NCI-H82 treated with DMSO at 0.1 percent for 48 hours (cell line): ENCODE results near the gene ADD2.

Source experiments
- DNase-seq: peaks from one replicate; lab custom pipeline; 2025; ENCODE audit not compliant: unreplicated experiment; lab: John Stamatoyannopoulos, UW

ADD2 gene

GRCh38 chr2:70789304-70790135, 21.5 kb upstream of the ADD2 start:
- peak; percentile 48 for DNase-seq

GRCh38 chr2:70785137-70785911, 17.3 kb upstream of the ADD2 start:
- DNase-seq, result peak; percentile 47

GRCh38 chr2:70784320-70784719, 16.3 kb upstream of the ADD2 start:
- no peak for DNase-seq

- DNase-seq, result no peak
These were observed 12.0 kb upstream of the ADD2 start for GRCh38 chr2:70779911-70780545.

- no peak for DNase-seq
These were observed 11.5 kb upstream of the ADD2 start for GRCh38 chr2:70779491-70779890.

GRCh38 chr2:70778676-70779075, 10.7 kb upstream of the ADD2 start:
- no peak for DNase-seq

- DNase-seq, result no peak
These were observed 9.4 kb upstream of the ADD2 start for GRCh38 chr2:70777450-70777849.

- no peak for DNase-seq
These were observed 8.3 kb upstream of the ADD2 start for GRCh38 chr2:70776266-70776665.

- no peak for DNase-seq
These were observed 7.1 kb upstream of the ADD2 start for GRCh38 chr2:70775141-70775540.

- DNase-seq, result no peak
These were observed 4.6 kb upstream of the ADD2 start for GRCh38 chr2:70772486-70773155.

- no peak for DNase-seq
These were observed 3.4 kb upstream of the ADD2 start for GRCh38 chr2:70771446-70771845.

- DNase-seq, result no peak
These were observed 1.4 kb upstream of the ADD2 start for GRCh38 chr2:70769450-70769849.

GRCh38 chr2:70768590-70769085, 638 bp upstream of the ADD2 start:
- no peak for DNase-seq

GRCh38 chr2:70767079-70767698, 811 bp downstream of the ADD2 start:
- DNase-seq, result no peak

- no peak for DNase-seq
These were observed 1.5 kb downstream of the ADD2 start for GRCh38 chr2:70766357-70767078.

GRCh38 chr2:70765507-70765906, 2.5 kb downstream of the ADD2 start:
- no peak for DNase-seq

GRCh38 chr2:70759446-70759845, 8.6 kb downstream of the ADD2 start:
- no peak for DNase-seq

- DNase-seq, result no peak
These were observed 10.0 kb downstream of the ADD2 start for GRCh38 chr2:70757966-70758365.

- DNase-seq, result no peak
These were observed 10.6 kb downstream of the ADD2 start for GRCh38 chr2:70757360-70757759.

- no peak for DNase-seq
These were observed 11.9 kb downstream of the ADD2 start for GRCh38 chr2:70756128-70756527.
